Stimulated activated memory B cell treated with anti-CD40 and anti-IgM and Interleukin-4, amounts not matched to agents 10 μg/mL and 1 μg/mL and 100 μg/mL, for 72 hours (primary cell): Measurements from ENCODE around the gene NANOS2.

Experiments
- ATAC-seq: fragments of 150-1000 bp; cut with Tn5 transposase; 2 replicates; pipeline ENCODE4 v1.10.0; 2021
- H3K27ac Mint-ChIP-seq: one replicate; pipeline ENCODE4 v1.8.0; 2022; ENCODE audit warnings: mild to moderate bottlenecking, mixed read lengths
- H3K27me3 Mint-ChIP-seq: one replicate; pipeline ENCODE4 v1.8.0; 2022; ENCODE audit warnings: mixed read lengths
- H3K36me3 Mint-ChIP-seq: one replicate; pipeline ENCODE4 v1.8.0; 2022; ENCODE audit warnings: mixed read lengths
- H3K4me1 Mint-ChIP-seq: one replicate; pipeline ENCODE4 v1.8.0; 2022; ENCODE audit warnings: mixed read lengths
- H3K4me3 Mint-ChIP-seq: one replicate; pipeline ENCODE4 v1.8.0; 2022; ENCODE audit warnings: mild to moderate bottlenecking, moderate library complexity, mixed read lengths
- H3K9me3 Mint-ChIP-seq: one replicate; pipeline ENCODE4 v1.8.0; 2022; ENCODE audit warnings: mixed read lengths

NANOS2 gene

GRCh38 chr19:45887200-45887710 lies 27.3 kb downstream of the NANOS2 start:
- H3K27me3 Mint-ChIP-seq, result no peaks in the 10 kb centered on the region
- peak overlapping the region; percentile 95 for H3K4me3 Mint-ChIP-seq
- H3K9me3 Mint-ChIP-seq, result no peaks in the 10 kb centered on the region
- ATAC-seq, result no peak
- H3K27ac Mint-ChIP-seq, result peak overlapping the region; percentile 84
- peaks cover 16% of the 10 kb centered on the region for H3K36me3 Mint-ChIP-seq
- peaks cover 26% of the 10 kb centered on the region for H3K4me1 Mint-ChIP-seq

DNA sequence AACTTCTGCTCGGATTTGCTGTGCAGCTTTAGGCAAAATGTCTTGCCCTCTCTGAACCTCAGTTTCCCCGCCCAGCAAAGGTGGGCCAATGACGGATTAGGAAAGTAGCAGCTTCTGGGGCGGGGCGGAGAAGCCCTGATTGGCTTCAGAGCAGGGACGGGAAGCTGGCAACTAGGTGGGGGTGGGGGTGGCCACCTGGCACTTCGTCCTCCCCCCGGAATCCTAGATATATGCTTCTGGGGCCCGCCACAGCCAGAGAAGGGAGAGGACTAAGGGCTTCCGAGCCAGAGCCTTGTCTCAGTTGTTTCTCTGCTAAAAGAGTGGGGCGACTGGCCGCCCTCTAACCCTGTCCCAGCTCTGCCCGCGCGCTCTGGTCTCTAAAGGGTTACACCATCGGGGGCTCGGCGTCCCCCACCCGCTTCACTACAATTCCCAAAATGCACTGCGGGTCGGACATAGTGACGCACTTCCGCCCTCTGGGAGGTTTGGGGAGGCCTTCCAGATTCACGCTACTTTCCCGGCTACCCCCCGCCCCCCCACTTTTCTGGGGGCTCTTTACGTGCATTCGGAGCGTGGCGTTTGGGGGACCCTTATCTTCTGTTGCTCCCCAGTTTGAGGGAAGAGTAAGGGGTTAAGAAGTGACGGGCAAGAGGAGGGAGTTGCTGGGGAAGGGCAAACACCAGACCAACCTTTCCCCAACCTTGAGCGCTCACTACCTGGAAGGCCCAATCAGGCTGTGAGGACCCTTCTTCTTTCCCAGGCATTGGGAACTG lies 28.0 kb downstream of the NANOS2 start:
- Mint-ChIP-seq H3K36me3 (peaks cover 20% of the 10 kb centered on the region), H3K27ac (peak overlapping the region; percentile 84), H3K27me3 (peaks cover 5% of the 10 kb centered on the region), H3K4me3 (peak overlapping the region; percentile 95), H3K9me3 (no peaks in the 10 kb centered on the region), H3K4me1 (peaks cover 32% of the 10 kb centered on the region)
- ATAC-seq, result peak; percentile 88

- peak; percentile 87 for ATAC-seq
- Mint-ChIP-seq H3K27ac (peak within 1 kb of the TSS; percentile 84), H3K4me3 (peak within 1 kb of the TSS; percentile 95), H3K9me3 (no peaks in the 10 kb centered on the region), H3K4me1 (peaks cover 37% of the 10 kb centered on the region), H3K36me3 (peaks cover 24% of the 10 kb centered on the region), H3K27me3 (peaks cover 11% of the 10 kb centered on the region)
Measured at GRCh38 chr19:45885556-45886426, 28.8 kb downstream of the NANOS2 start, which contains the start of gene IRF2BP1. IRF2BP1 (minus strand) TSS chr19:45886141; CDS start chr19:45885774, 367 bp downstream.

GRCh38 chr19:45884682-45885555 lies 29.7 kb downstream of the NANOS2 start:
- Mint-ChIP-seq H3K4me3 (peak overlapping the region; percentile 41), H3K36me3 (peaks cover 20% of the 10 kb centered on the region), H3K27me3 (peaks cover 17% of the 10 kb centered on the region), H3K4me1 (peaks cover 37% of the 10 kb centered on the region), H3K27ac (no peak overlapping the region), H3K9me3 (no peaks in the 10 kb centered on the region)
- ATAC-seq, result peak; percentile 1

DNA sequence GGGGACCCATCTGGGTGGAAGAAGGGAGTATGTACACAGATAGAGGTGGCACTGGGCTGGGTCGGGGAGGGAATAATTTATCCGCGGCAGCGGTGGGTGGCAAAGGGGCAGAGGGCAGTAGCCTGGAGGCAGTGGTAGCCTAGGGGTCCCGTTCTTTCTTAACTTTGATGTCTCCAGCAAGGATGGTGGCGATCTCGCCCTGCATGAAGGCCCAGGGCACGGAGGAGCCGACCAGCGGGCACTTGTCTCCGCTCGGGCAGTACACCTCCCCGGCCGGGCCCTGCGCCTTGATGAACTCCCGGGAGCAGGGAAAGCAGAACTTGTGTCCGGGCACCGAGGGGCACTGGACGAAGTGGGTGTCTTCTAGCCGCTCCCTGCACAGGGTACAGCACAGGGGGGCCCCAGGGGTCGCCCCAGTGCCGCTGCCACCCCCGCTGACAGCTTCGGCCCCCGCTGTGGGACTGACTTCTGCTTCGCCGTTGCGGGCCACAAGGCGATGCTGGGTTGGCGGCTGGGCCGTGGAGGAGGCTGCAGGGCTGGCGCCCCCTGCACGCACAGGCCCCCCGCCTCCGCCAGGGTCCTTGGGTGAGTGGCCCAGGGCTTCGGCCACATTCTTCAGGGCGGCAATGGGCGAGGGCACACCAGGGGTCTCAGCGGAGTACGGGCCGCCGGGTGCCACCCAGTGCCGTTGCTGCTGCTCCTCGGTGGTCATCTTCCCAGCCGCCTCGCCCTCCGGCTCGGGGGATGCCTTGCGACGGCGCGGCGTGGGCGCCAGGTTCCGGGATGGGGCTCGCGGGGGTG lies 30.5 kb downstream of the NANOS2 start:
- Mint-ChIP-seq H3K9me3 (no peaks in the 10 kb centered on the region), H3K27me3 (peaks cover 22% of the 10 kb centered on the region), H3K4me3 (peak overlapping the region; percentile 27), H3K27ac (no peak overlapping the region), H3K36me3 (peaks cover 15% of the 10 kb centered on the region), H3K4me1 (peaks cover 37% of the 10 kb centered on the region)
- no peak for ATAC-seq

DNA sequence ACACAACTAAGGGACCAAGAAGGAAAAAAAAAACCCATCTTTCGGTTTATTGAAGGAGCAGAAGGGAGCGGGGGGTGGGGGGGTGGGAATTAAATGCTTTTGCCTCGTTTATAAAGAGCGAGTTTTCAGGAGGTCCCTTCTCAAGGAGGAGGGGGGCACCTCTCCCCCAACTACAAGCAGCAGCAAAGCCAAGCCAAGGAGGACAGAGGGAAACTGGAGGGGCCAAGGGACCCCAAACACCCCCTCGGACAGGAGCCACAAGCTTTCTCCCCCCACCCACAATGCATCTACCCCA lies 31.0 kb downstream of the NANOS2 start:
- Mint-ChIP-seq H3K36me3 (peaks cover 15% of the 10 kb centered on the region), H3K27me3 (peaks cover 27% of the 10 kb centered on the region), H3K4me1 (peaks cover 37% of the 10 kb centered on the region), H3K9me3 (no peaks in the 10 kb centered on the region), H3K4me3 (peak overlapping the region; percentile 79), H3K27ac (peak overlapping the region; percentile 64)
- ATAC-seq, result no peak

DNA sequence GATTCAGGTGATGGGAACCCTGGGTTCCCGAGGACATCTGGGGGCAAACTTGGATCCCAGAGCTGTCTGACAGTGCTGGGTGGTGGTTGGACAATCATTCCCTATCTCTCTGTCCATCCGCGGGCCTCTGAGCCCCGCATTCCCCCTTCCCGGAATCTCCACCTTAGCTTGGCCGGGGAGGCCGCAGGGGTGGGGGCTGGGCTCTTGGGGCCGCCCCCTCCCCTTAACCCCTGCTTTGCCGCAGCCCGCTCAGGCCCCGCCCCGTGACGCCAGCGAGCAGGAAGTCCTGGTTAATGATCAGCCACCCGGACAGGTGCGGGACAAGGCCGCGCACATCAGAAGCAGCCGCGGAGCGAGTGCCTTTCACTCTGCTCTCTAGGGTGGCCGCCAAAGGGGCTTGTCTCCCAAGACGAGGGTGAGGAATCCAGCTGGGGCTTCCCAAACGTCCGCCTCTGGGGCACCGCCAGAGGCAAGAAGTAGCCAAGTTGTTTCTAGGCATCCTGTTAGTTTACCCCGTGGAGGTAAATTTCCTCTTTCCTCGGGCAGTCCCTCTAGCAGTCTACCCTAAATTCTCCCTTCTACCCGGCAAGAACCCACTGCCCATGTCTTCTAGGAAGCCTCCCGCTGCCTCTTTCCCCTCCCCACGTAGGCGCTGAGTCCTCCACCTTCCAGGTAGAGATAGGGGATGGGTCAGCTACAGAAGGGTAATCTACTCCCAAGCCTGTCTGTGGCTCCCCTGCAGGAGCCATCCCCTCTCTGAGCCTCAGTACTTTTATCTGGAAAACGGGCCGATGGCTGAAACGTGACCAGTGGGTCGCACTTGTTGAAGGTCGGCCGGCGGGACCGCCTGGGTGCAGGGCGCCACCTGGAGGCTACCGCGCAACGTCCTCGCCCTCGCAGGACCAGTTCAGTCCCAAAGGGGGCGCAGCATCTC lies 31.7 kb downstream of the NANOS2 start:
- H3K27me3 Mint-ChIP-seq, result peaks cover 33% of the 10 kb centered on the region
- H3K9me3 Mint-ChIP-seq, result no peaks in the 10 kb centered on the region
- peak; percentile 44 for ATAC-seq
- peak overlapping the region; percentile 64 for H3K27ac Mint-ChIP-seq
- peaks cover 37% of the 10 kb centered on the region for H3K4me1 Mint-ChIP-seq
- H3K4me3 Mint-ChIP-seq, result peak overlapping the region; percentile 79
- peaks cover 15% of the 10 kb centered on the region for H3K36me3 Mint-ChIP-seq

- ATAC-seq, result no peak
- H3K27me3 Mint-ChIP-seq, result peaks cover 42% of the 10 kb centered on the region
- peak overlapping the region; percentile 0 for H3K27ac Mint-ChIP-seq
- peaks cover 36% of the 10 kb centered on the region for H3K4me1 Mint-ChIP-seq
- peak overlapping the region; percentile 38 for H3K4me3 Mint-ChIP-seq
- no peaks in the 10 kb centered on the region for H3K9me3 Mint-ChIP-seq
- H3K36me3 Mint-ChIP-seq, result peaks cover 15% of the 10 kb centered on the region
Measured at GRCh38 chr19:45881909-45882528, 32.6 kb downstream of the NANOS2 start.

DNA sequence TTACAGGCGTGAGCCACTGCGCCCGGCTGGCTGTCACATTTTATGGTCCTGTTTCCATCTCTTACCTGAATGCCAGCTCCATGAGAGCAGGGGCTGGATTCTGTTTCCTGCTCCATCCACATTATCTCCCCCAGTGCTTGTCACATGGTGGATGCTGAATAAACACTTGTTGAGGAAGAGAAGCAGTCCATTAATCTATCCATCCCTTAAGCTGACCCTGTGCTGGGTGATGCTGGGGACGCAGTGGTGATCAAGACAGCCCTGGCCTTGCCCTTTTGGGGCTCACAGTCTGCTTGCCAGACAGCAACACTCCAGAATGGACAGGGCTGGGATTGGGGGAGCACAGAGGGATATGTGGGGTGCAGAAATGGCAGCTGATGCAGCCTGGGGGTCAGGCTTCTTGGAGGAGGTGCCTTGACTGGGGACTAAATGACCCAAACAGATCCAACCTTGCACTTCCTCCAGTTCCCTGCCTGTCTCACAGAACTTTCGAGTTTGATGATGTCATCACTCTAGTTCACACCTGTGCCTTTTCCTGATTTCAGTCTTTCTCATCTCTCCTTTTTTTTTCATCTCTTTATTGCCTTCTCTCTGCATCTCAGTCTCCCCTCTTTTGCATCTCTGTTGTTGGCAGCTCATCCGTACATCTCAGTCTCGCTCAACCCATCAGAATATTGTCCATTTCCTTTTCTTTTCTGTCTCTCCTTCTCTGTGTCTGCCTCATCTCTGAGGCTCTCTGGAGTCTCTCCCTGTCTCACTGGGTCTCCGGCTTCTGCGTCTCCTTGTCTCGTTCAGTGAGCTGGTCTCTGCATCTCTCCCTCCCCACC lies 33.3 kb downstream of the NANOS2 start:
- ATAC-seq, result no peak
- no peak overlapping the region for H3K4me3 Mint-ChIP-seq
- H3K9me3 Mint-ChIP-seq, result no peaks in the 10 kb centered on the region
- H3K27me3 Mint-ChIP-seq, result peaks cover 49% of the 10 kb centered on the region
- peaks cover 32% of the 10 kb centered on the region for H3K4me1 Mint-ChIP-seq
- peak overlapping the region; percentile 0 for H3K27ac Mint-ChIP-seq
- peaks cover 15% of the 10 kb centered on the region for H3K36me3 Mint-ChIP-seq

DNA sequence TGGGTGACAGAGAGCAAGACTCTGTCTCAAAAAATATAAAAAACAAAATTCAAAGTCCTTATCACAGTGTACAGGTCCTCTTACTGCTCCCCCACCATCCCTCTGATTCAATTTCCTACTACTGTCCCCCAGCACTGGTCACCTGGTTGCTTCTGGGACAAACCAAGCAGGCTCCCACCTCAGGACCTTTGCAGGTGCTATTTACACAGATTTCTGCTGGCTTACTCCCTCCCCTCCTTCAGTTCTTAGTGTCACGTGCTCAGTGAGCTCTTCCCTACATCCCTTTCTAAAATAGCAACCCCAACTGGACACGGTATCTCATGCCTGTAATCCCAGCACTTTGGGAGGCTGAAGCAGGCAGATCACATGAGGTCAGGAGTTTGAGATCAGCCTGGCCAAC lies 34.6 kb downstream of the NANOS2 start:
- H3K27me3 Mint-ChIP-seq, result peaks cover 62% of the 10 kb centered on the region
- H3K27ac Mint-ChIP-seq, result no peak overlapping the region
- H3K36me3 Mint-ChIP-seq, result peaks cover 15% of the 10 kb centered on the region
- H3K4me1 Mint-ChIP-seq, result peaks cover 34% of the 10 kb centered on the region
- no peak overlapping the region for H3K4me3 Mint-ChIP-seq
- no peak for ATAC-seq
- no peaks in the 10 kb centered on the region for H3K9me3 Mint-ChIP-seq

DNA sequence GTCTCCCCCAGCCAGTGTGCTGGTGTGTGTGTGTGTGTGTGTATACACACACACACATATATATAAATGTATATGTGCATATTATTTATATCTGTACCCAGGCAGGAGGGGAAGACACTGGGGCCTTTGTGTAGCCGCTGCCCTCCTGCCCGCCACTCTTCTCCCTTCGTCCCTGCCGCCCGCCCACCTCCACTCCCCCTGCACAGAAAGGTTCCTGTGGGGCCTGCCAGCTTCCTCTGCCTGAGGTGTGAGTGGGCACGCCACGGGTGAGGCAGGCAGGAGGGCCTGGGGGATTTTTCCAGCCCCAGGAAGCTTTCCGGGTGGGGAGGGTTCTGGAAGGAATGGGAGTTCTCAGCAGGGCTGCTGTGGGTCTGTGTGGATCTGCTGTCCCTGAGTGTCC lies 35.5 kb downstream of the NANOS2 start:
- H3K9me3 Mint-ChIP-seq, result no peaks in the 10 kb centered on the region
- no peak overlapping the region for H3K4me3 Mint-ChIP-seq
- H3K4me1 Mint-ChIP-seq, result peaks cover 34% of the 10 kb centered on the region
- peaks cover 15% of the 10 kb centered on the region for H3K36me3 Mint-ChIP-seq
- H3K27me3 Mint-ChIP-seq, result peaks cover 71% of the 10 kb centered on the region
- no peak for ATAC-seq
- no peak overlapping the region for H3K27ac Mint-ChIP-seq

GRCh38 chr19:45878043-45878794 lies 36.4 kb downstream of the NANOS2 start:
- peaks cover 27% of the 10 kb centered on the region for H3K4me1 Mint-ChIP-seq
- H3K4me3 Mint-ChIP-seq, result no peak overlapping the region
- no peak overlapping the region for H3K27ac Mint-ChIP-seq
- peaks cover 75% of the 10 kb centered on the region for H3K27me3 Mint-ChIP-seq
- H3K36me3 Mint-ChIP-seq, result peaks cover 10% of the 10 kb centered on the region
- no peaks in the 10 kb centered on the region for H3K9me3 Mint-ChIP-seq
- no peak for ATAC-seq
